IPS-18c (cell line): ENCODE measurements around the gene INPP5K.
A peak's percentile ranks its signal among the peaks of the same experiment; 100 is the strongest.

Experiments used
- H3K4me3 ChIP-seq: 2 replicates; pipeline ENCODE4 v1.7.0; 2013; ENCODE audit warnings: low read depth, mild to moderate bottlenecking, low read length, moderate library complexity; ENCODE audit not compliant: insufficient read depth
- H3K9me3 ChIP-seq: one replicate; pipeline ENCODE4 v1.6.1; 2013; ENCODE audit warnings: mild to moderate bottlenecking, low read length, moderate library complexity; ENCODE audit not compliant: control insufficient read depth, insufficient read depth

INPP5K gene

DNA sequence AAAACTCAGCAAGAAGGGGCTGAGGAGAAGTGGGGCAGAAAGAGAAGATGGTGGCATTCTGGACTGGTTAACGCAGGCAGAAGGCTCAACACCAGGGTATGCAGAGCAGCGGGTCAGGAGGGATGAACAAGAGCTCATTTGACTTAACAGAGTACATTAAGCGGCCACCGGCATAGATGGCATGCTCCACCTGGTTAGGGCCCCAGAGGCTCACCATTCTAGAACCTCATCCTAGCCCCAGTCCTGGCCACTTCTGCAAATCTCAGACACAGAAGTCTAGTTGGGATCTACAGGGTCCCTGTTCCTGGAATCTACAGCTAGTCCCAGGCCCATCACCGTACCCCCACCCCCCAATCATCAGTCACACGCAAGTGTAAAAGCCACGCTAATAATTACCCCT, 22.2 kb downstream of the INPP5K start:
- no peaks in the 10 kb centered on the region for H3K9me3 ChIP-seq
- no peak overlapping the region for H3K4me3 ChIP-seq

DNA sequence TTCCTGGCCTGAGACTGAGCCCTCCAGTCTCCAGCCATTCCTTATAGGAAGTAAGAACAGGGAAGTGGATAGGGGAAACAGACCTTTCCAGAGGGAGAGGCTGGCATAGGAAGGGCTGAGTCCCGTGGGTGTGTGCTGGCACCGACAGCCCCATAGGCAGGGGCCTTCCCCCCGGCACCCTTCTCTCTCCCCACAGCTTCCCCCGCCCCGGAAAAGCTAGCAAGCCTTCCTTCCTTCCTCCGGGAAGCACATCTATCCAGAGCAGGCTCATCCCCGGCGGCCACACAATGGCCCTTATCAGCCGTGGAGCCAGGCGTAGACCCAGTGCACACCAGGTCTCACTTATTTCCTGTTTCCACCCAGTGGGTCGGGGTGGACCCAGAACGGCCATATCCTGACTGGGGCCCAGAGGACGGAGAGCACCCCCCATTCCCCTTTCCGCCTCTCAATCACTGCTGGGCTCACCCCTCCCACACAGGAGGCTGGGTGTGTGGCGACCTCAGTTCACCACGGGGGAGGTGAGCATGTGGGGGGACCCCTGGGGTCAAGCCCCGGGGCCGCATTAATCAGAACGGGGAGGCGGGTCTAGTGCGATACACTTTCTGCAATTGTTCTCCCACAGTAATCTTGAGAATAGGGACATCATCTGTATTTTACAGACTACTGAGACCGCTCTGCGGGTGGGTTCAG, 23.0 kb downstream of the INPP5K start:
- no peaks in the 10 kb centered on the region for H3K9me3 ChIP-seq
- H3K4me3 ChIP-seq, result no peak overlapping the region

DNA sequence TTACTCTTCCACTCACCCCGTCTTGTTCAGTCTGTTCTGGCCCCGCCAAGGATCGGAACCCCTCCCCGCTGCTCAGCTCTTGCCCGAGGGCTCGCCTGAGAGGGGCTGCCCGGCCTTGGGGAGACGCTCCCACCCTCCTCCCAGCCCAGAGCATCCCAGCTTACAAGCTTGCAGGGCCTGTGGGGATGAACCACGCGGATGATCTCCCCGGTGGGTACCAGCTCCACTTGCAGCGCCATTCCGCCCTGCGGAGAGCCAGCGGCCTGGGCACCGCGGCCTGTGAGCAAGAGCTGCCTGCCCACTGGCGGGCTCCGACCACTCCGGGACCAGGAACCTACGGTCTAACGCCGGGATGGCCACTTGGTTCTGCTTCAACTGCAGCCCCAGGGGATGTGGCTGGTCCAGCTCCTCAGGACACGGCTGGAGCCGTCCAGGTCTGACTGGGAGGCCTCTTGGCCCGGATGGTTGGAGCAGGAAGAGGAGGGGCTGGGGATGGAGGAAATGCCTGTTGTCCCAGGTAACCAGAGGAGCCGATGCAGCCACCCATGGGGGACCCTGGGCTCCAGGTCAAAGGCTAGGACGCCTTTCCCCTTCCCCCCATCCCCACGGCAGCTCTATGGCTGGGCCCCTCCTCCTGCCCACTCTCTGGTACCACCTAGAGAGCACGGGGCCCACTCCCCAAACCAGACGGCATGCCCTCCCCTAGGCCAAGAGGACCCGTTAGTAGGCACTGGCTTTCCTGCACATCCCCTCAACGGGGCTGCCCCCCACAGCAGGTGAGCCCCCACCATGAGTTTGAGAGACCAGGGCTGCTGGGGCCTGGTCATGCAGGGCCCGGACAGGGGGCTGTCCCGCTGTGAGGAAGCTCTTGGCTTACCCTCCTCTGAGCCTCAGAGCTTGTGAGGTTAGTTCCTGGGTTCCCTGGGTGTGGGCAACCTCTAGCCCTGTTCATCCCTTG, 23.9 kb downstream of the INPP5K start, which contains the start of gene MYO1C:
Gene MYO1C (minus strand): TSS at position 438 of the 958 bp plus-strand sequence. CDS start 199 bp downstream, at position 239.
- H3K9me3 ChIP-seq, result no peaks in the 10 kb centered on the region
- peak within 1 kb of the TSS; percentile 74 for H3K4me3 ChIP-seq

DNA sequence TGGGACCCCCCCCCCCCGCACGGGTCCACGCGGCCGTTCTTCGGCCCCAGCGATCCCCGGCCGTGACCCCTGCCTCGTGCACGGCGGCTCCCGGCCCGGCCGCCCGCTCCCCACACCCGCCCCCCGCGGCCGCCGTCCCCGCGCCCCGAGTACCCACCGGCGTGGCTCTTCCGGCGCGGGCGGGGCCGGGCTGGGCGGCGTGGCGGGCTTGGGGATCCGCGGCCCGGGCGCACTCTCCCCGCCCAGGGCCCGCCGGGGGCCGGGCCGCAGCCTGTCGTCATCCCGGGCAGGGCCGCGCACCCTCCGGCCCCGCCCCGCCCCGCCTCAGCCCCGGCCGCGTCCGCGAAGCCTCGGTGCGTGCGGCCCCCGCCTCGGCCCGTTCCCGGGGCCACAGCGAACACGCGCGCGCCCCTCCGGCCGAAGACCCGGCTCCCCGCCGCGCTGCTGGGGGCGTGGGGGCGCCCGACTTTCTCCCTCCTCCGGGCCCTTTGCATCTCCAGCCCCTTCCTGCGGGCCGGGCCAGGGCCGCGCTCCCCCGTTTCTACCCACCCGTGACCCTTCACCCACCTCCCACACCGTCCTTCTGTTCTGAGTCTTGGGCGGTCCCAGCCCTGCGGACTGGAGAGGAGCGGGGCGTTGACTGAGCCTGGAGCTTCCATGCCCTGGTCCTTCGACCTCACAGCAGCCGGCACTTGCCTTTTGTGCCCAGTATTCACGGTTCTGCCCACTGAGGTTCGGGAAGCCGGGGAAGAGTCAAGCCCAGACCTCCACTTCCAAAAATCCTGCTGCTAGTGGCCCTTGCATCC, 24.8 kb downstream of the INPP5K start:
- H3K9me3 ChIP-seq, result no peaks in the 10 kb centered on the region
- H3K4me3 ChIP-seq, result peak overlapping the region; percentile 84

DNA sequence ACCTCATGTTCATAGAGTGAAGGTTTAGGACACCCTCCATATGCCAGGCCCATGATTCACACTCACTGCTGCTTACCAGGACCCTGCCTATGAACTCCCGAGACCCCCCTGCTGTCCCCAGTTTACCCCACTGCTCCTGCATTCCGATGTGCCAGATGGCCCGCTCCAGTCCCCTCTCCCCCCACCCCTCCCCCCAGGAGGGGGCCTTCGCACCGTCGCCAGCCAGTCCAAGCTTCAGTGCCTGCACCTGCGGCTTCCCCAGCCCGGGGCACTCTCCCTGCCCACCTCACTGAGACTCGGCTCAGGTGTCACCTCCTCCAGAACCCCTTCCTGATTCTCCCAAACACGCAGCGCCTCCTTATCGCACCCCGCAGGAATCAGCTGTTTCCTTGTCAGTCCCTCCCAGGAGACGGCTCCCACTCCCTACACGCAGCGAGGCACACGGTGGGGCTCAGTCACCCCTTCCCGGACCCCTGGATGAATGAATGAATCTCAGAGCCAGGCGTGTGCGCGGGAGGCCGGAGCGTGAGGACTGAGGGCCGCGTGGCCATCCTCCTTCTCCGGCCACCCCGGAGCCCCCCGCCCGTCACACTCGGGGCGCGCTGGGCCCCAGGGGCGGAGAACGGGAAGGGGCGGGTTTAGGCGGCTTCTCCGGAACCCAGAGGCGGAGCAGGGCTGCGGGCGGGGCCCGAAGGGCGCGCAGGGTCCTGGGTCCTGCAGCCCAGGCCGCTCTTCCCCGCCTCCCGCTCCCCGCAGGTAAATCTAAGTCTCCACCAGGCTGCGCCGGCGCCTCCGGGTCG, 25.6 kb downstream of the INPP5K start:
- peak overlapping the region; percentile 84 for H3K4me3 ChIP-seq
- no peaks in the 10 kb centered on the region for H3K9me3 ChIP-seq

DNA sequence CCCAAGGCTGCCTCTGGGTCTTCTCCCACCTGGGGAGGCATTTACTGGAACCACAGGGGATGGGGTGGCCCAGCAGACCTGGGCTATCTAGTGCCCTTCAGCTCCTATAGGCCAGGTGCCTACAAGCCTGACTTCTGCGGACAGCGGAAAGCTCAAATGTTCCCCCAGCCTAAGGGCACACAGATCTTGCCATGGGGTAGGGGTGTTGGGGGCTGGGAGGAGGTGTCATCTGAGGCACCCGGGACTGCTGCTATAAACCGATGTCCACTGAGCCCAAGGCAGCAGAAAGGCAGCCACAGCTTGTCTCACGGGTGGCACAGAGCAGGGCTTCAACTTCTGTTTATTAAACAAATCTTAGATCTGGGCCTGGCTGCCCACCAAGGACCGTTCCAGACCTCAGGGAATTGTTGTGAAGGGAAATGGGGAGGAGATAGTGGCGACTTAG, 27.6 kb downstream of the INPP5K start:
- Histone ChIP-seq H3K9me3 (no peaks in the 10 kb centered on the region), H3K4me3 (no peak overlapping the region)

DNA sequence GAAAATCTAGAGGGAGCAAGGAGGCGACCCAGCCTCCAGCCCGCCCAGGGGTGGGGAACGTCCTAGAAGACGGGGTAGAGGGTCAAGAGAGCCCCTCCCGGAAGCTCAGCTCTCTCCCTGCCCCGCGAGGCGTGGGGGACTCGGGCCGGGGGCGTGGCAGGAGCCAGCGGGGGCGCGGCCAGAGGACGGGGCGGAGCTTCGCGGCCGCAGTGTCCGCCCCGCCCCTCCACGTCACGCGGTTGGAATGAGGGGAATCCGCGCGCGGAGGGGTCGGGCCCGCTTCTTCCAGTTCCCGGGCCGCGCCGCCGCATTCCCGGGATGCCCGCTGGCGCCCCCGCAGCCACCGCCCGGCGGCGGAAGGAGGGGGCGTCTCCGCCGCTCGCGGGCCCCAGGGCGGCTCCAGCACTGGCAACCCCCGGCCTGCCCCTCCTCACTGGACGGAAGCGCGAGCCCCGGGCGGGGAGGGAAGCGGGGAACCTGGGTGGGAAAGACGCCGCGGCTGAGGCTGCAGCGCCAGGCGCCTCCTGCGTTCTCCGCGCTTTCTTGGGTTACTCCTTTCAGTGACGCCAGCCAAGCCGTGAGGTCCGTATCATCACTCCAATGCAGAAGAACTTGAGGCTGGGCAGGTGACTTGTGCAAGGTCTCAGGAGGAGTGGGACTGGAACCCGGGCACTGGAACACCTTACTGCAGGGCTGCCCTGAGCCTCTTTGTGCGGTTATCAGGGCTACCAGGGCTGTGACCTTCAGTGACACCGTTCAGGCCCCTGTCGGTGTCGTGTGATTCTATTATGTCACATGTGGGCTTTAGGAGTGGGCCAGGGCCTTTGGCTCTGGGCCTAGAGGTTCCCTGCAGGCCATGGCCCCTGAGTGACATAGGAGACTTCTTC, 28.2 kb downstream of the INPP5K start:
- H3K4me3 ChIP-seq, result peak overlapping the region; percentile 59
- H3K9me3 ChIP-seq, result no peaks in the 10 kb centered on the region

DNA sequence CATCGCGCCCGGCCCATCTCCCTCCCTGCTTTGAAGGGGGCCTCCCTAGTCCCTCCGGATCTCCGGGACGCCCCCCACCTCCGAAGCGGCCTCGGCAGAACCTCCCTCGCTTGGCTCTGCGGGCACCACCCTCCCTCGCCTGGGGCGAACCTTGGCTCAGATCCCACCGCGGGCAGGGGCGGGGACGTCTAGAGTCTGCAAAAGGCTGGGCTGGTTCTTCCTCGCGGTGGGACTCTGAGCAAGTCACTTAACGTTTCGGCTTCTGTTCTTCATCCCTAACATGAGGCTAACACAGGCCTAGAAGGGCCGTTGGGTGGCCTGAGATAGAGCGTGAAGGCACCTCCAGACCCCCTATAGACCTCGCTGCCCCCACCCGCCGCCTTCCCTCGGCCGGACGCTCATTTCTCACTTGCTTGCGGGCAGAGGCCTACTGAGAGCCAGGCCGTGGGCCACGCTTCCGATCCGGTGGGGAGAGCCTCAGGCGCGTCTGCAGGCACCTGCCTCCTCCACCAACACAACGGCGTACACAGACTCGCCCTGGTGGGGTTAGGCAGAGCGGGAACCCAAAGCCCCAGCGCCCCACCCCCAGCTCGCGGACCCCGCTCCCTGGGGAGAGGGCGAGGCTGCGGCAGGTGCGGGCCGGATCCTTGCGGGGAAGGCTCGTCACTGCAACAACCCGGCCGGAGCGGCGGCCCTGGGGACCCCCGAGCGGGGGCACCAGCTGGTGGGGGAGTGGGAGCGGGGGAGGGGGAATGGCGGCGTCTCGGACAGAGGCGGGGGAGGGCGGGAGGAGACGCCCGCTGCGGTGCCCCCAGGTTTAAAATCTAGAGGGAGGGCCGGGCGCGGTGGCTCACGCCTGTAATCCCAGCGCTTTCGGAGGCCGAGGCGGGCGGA, 29.4 kb downstream of the INPP5K start:
- Histone ChIP-seq H3K9me3 (no peaks in the 10 kb centered on the region), H3K4me3 (peak overlapping the region; percentile 59; the same call in 1 of the 2 replicates)

DNA sequence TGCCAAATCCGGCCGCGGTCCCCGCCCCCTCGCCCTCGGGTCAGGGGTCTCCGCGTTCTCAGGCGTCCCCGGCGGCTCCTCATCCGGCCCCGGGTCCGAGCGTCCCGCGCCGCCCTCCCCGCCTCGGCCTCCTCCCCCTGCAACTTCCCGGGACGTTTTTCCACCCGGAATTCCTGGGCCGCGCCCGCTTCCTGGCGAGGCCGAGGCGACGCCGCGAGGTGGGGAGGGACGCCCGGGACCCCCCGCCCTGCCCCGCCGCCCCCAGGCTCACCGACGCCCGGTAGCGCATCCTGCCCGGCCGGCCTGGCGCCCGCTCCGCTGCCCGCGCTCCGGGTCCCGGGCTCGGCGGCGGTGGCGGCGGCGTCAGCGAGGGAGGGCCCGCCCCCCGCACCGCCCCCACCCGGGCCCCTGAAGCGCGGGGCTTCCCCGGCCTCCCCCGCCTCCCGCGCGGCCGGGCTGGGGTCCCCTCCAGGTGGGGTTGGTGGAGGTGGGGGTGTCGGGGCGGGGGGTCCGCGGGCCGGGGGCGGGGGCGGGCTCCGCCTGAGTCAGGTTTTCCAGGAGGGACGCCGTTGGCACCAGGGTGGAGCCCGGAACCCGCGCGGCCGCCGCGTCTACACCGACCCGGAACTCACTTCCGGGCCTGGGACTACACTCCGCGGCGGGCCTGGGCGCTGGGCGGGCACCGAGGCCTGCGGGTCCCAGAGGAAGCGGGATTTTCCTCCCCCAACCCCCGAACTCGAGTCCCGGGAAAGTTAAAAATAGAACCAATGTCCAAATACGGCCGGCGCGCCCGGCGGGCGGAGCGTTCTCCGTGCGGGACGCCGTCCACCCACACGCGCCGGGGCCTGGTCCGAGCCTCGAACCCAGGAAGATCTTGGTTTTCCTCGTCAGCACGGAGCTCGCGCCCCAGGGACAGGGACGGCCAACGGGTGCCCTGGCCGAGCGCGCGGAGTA, 30.7 kb downstream of the INPP5K start:
- Histone ChIP-seq H3K9me3 (no peaks in the 10 kb centered on the region), H3K4me3 (peak overlapping the region; percentile 52)

DNA sequence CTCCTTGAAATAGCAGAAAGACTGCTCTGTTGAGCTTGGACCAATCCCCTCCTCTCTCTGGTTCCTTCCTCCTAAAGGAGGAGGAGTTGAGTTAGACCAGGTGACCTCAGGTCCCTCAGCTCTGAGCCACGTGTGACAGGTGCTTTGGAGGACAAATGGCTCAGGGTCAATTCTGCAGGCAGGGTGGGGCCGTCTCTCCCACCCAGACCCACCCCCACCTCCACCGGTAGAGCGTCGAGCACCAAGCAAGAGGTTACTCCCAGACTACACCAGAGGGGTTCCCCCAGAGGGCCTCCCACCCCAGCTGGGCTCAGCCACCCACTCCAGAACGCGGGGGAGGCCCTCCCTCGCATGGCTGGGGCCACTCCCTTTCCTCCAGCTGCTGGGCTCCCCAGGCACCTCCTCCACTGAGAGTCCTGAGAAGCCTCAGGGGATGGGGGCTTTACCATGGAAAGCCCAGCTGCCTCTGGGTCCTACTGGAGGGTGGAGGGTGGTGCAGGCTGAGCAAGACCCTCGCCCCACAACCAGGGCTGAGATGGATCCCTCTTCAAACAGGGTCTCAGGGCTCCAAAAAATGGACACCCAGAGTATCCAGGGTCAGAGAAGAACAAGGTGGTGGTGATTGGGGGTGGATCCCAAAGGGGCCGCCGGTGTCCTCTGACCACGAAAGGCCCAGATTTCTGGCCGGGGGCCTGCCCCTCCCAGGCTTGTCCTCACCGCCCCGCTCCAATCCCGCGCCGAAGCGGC, 31.6 kb downstream of the INPP5K start:
- Histone ChIP-seq H3K9me3 (no peaks in the 10 kb centered on the region), H3K4me3 (peak overlapping the region; percentile 52)

DNA sequence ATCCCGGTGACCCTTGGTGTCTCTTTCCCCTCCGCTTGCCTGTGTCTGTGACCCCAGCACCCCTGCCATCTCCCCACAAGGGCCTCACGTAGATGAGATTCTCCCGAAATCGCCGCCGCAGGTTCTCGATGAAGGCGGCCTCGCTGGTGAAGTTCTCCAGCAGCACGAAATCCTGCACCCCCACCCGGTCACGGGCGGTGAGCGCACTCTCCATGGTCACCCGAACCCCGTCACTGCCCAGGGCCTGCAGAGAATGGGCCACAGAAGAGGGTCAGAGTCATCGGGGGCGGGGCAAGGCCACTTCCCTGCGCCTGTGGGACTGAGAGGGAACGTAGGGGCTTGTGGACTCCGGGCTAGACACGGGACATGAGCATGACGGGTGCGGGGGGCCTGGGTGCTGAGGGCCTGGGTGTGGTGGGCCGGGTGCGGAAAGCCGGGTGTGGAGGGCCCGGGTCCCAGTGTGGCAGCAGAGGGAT, 32.3 kb downstream of the INPP5K start:
- H3K9me3 ChIP-seq, result no peaks in the 10 kb centered on the region
- no peak overlapping the region for H3K4me3 ChIP-seq

DNA sequence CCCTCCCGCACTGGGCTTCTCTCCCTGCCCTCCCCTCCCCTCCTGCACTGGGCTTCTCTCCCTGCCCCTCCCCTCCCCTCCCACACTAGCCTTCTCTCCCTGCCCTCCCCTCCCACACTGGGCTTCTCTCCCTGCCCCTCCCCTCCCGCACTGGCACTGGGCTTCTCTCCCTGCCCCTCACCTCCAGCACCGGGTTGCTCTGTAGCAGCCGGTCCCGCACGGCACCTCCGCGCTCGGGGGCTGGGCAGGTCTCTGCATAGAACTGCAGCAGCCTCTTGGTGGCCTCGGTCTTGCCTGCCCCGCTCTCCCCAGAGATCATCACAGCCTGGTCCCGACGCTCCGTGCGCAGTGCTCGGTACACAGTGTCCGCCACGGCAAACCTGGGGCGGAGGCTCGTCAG, 33.7 kb downstream of the INPP5K start:
- no peaks in the 10 kb centered on the region for H3K9me3 ChIP-seq
- H3K4me3 ChIP-seq, result no peak overlapping the region

DNA sequence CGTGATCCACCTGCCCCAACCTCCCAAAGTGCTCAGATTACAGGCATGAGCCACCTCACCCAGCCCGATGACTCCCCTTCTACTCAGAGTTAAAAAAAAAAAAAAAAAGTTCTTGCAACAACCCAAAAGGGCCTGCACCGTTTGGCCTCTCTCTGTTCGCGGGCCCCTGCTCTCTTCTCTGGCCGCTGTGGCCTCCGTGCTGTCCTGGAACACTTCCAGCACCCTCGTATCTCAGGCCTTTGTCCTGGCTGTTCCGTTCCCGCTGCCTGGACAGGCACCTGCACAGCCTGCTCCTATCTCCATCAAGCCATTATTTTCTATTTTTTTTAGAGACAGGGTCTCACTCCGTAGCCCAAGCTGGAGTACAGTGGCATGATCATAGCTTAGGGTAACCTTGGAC, 34.7 kb downstream of the INPP5K start:
- Histone ChIP-seq H3K4me3 (no peak overlapping the region), H3K9me3 (no peaks in the 10 kb centered on the region)
